22Rv1 (cell line): ENCODE results near the gene RABGAP1.

Experiments used
- H3K27ac ChIP-seq: fragments of 450-650 bp; 2 replicates; pipeline ENCODE4 v1.5.1; 2017
- ZFX ChIP-seq: fragments of 450-650 bp; IDR thresholded peaks from 2 replicates; pipeline ENCODE4 v1.6.1; 2017; ENCODE audit warnings: antibody characterized with exemption, borderline replicate concordance
- TF ChIP-seq, protein P1 (sequence below): fragments of 450-650 bp; IDR thresholded peaks from 2 replicates; pipeline ENCODE4 v1.5.1; 2017; ENCODE audit warnings: mild to moderate bottlenecking

RABGAP1 gene

DNA sequence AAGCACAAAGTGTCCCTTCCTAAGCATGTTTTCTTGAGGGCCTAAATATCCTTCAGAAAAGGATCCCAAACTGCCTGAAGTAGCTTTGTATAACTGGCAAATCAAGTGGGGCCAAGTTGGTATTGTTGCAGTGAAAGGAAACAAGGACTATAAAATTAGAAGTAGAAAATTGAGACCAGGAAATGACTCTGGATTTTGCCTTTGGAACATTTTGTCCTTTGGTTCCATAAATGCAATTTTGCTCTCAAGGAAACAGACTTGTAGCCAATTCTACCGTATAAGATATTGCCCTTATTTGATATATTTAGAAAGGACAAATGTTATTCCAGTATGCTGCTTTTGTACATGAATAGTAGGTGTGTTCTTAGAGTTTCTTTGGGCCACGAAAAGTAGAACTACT is 34.4 kb downstream of the RABGAP1 start:
- no peak for TF ChIP-seq ZFX
- TF ChIP-seq, protein P1, sequence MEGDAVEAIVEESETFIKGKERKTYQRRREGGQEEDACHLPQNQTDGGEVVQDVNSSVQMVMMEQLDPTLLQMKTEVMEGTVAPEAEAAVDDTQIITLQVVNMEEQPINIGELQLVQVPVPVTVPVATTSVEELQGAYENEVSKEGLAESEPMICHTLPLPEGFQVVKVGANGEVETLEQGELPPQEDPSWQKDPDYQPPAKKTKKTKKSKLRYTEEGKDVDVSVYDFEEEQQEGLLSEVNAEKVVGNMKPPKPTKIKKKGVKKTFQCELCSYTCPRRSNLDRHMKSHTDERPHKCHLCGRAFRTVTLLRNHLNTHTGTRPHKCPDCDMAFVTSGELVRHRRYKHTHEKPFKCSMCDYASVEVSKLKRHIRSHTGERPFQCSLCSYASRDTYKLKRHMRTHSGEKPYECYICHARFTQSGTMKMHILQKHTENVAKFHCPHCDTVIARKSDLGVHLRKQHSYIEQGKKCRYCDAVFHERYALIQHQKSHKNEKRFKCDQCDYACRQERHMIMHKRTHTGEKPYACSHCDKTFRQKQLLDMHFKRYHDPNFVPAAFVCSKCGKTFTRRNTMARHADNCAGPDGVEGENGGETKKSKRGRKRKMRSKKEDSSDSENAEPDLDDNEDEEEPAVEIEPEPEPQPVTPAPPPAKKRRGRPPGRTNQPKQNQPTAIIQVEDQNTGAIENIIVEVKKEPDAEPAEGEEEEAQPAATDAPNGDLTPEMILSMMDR: no peak
- no peak overlapping the region for H3K27ac ChIP-seq

DNA sequence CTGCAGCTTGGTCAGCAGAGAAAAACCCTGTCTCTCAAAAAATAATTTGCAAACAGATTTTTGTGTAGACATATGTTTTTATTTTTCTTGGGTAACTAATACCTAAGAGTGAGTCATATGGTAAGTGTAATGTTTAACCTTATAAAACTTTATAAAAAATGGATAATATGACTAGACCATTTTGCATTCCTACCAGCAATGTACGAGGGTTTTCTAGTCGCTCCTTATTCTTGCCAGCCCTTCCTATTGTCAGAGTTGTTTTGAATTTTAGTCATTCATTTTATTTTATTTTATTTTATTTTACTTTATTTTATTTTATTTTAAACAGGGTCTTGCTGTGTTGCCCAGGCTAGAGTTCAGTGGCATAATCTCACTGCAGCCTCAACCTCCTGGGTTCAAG is 37.8 kb downstream of the RABGAP1 start:
- no peak overlapping the region for H3K27ac ChIP-seq
- no peak for TF ChIP-seq ZFX
- TF ChIP-seq, protein P1: no peak

DNA sequence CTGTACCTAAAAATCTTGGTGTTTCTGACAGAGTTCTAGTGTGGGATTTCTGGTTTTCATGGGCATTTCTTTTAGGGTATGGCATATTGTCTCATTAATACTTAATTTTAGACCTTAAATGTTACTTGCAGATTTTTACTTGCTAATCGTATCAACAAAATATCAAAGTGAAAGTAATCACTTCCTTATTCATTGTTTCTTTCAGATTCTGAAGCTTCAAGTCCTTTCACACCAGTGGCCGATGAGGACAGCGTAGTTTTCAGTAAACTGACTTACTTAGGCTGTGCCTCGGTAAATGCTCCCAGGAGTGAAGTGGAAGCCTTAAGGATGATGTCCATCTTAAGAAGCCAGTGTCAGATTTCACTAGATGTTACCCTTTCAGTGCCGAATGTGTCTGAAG is 45.2 kb downstream of the RABGAP1 start:
- H3K27ac ChIP-seq: no peak overlapping the region
- no peak for TF ChIP-seq ZFX
- TF ChIP-seq, protein P1: no peak

DNA sequence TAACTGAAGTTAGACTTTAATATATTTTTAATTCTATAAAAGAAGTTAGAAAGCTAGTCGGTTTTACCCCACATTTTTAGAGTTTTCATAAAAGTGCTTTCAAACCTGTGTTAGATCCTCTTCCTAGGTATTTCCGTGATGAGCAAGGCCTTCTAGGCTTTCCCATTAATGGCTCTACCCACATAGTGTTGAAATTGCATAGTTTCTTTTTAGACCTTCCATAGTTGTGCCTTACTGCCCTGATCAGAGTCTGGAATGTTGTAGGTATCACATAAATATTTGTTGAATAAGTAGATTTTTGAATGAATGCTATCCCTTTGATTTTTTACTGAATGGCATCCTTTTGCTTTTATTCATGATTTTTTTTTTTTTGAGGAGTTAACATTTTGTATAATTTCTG is 47.3 kb downstream of the RABGAP1 start:
- TF ChIP-seq, protein P1: no peak
- TF ChIP-seq ZFX: no peak
- no peak overlapping the region for H3K27ac ChIP-seq

DNA sequence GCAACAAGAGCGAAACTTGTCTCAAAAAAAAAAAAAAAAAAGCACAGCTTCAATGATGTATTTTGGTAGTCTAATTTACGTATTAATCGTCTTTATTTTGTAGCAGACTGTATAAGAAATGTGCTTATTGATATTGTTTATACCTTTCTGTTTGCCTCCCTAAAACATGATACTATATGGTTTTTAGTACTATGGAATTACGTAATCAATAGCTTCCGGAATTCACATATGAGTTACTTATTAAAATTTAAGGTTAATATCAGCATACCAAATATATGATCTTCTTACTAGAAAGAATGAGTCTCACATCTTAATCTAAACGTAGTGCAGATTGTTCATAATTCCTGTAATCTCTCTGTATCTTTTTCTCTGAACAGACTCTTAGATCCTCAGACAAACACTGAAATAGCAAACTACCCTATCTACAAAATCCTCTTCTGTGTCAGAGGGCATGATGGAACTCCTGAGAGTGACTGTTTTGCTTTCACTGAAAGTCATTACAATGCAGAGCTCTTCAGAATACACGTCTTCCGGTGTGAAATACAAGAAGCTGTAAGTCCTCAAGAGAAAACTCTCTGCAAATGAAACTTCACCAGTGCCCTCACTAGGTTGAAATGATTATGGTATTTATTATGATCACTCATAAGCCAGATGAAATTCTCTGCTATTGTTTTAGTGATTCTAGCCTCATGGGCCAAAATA is 48.3 kb downstream of the RABGAP1 start:
- no peak overlapping the region for H3K27ac ChIP-seq

DNA sequence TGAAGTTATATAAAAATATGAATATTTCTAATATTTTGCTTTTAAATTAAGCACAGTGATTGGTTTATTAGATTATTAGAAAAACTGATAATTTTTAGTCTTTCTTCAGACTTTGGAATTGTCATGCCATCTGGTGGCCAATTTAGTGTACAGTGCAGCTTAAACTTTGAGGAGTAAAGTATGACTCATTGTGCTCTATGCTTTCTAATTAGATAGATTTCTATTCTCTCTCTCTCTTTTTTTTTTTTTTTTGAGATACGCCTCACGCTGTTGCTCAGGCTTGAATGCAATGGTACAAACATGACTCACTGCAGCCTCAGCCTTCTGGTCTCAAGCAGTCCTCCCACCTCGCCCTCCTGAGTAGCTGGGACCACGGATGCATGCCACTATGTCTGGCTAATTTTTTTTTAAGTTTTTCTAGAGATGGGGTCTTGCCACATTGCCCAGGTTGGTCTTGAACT is 50.6 kb downstream of the RABGAP1 start:
- TF ChIP-seq, protein P1: peak; percentile 80
- no peak for TF ChIP-seq ZFX
- no peak overlapping the region for H3K27ac ChIP-seq

More for the DNA sequence above, 48.3 kb downstream of the RABGAP1 start:
- no peak for TF ChIP-seq ZFX
- TF ChIP-seq, protein P1: no peak

DNA sequence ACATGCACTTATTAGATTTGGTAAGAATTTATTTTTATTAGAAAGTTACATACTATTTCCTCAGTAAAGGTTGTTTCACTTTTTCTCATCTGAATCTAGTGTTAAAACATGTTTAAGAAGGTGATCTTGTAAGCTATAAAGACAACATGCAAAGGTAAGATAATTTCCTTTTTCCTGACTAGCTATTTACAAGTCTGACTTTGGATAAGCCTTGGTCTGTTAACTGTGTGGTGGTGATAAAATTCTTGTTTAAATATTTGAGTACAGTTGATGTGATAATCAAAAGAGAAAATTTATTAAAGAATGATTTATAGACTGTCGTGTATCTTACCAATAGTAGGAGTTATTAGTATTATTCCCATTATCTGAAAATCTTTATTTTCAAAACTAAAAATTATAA is 55.8 kb downstream of the RABGAP1 start:
- no peak overlapping the region for H3K27ac ChIP-seq
- TF ChIP-seq, protein P1: no peak
- TF ChIP-seq ZFX: no peak
